NCI-H526 (cell line): ENCODE results near the gene P2RY6.
"Not testable (repeated sequence)": the region's sequence is repeated elsewhere in the genome, so short reads cannot be mapped to it uniquely, and the experiment has no call there.

Experiments used
- DNase-seq, 2 experiments: peaks; one replicate each; lab custom pipeline; 2025; lab: John Stamatoyannopoulos, UW

Gene P2RY6

DNA sequence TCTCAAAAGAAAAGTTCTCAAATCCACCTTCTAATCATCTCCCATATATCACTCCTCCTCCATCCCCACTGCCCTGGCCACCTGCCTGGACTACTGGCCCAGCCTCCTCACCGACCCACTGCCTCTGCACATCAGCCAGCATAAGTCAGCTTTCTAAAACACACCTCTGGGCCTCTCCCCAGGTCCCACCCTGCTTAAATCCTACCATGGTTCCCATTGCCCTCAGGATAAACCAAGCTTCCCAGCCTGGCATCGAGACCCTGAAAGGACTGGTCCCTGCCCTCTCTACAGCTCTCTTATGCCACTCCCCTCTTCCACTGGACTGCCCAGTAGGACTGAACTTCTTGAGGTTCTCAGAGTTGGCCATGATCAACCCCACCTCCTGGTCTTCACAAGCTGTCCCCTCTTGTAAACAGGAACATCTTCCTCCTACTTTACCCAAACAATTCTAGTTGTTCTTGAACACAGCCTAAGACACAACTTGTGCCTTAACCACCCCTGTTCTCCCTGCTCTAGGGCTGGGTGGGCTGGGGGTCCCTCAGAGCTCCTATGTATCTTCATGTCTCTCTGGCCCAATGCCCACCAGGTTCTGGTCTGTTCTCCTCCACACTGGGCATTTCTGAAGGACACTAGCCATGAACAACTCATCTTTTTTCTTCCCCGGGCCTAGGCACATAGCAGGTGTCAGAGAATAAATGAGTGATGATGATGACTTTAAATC, 12.6 kb upstream of the P2RY6 start:
- DNase-seq: no peak

DNA sequence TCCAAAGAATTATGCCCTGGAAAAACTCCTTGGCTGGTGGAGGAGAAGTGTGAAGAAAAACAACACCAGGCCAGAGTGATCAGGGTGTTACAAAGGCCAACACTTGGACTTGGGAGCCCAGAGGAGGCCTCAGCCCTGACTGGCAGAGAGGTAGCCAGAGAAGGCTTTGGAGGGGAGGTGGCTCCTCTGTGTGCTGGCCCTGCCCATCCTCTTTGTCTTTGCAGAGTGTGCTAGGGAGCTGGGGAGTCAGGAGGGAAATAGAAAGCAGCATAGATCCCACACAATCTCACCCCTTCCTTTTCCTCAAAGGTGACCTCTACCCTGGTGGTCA, 12.0 kb upstream of the P2RY6 start:
- no peak for DNase-seq

DNA sequence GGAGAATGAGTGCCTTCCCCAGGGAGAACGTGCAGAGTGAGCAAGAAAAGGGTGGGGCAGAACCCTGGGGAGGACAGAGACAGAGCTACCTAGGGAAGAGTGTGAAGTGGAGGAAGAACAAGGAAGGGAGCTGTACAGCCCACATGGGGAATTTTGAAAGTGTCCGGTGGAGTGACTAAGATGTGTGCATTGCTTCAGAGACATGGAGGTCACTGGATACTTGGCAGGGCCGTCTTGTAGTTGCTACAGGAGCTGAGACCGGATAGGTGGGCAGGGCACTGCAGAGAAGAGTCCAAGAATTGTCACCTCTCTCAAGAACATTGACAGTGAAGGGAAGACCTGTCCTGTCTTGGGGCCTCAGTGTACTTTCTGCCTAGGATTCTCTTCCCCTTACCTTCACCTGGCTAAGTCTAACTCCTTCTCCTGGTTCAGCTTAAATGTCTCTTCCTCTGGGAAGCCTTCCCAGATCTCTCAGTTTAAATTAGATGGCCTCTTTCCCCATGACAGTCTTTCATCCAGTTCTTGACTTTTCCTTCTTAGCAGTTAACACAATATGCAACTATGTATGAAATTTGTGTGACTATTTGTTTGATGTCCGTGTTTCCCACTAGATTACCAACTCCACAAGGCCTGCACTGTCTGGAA, 9.2 kb upstream of the P2RY6 start:
- DNase-seq: no peak

DNA sequence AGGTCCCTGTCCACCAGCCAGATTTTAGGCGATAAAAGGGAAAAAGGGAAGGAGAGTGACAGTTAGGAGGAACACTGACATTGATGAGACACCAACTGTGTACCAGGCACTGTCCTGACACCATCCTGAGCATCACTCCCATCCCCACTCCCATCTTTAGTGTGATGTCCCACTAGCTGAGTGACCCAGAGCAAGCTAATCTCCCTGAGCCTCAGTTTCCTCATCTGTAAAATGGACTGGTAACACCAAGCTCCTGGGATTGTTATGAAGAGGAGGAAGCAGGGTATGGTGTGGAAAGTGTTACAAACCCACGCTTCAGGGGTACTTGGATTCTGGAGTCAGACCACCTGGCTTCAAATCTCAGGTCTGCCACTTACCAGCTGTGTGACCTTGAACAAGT, 8.5 kb upstream of the P2RY6 start:
- DNase-seq: no peak

DNA sequence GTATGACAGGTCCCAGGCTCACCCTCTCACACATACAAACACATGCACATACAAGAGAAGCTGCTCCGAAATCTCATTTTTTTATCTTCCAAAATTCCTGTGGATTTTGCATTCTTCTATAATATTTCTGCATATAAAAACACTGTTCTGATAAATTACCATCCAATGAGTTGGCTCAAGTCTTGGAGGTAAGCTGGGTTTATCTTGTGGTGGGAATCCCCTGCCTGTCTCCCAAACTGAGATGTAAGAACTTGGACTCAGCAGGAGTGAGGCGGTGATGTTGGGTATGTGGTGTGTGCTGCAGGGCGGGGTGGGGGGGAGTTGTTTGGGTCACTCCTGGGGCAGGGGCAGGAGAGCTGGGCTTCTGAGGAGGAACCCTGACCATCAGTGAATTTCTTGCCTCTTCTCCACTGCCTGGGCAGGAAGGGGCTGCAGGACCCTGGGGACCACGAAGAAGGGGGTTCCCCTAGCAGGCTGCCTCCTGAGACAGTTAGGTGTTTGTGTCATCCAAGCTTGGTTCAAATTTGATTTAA, 6.8 kb upstream of the P2RY6 start:
- DNase-seq: no peak

DNA sequence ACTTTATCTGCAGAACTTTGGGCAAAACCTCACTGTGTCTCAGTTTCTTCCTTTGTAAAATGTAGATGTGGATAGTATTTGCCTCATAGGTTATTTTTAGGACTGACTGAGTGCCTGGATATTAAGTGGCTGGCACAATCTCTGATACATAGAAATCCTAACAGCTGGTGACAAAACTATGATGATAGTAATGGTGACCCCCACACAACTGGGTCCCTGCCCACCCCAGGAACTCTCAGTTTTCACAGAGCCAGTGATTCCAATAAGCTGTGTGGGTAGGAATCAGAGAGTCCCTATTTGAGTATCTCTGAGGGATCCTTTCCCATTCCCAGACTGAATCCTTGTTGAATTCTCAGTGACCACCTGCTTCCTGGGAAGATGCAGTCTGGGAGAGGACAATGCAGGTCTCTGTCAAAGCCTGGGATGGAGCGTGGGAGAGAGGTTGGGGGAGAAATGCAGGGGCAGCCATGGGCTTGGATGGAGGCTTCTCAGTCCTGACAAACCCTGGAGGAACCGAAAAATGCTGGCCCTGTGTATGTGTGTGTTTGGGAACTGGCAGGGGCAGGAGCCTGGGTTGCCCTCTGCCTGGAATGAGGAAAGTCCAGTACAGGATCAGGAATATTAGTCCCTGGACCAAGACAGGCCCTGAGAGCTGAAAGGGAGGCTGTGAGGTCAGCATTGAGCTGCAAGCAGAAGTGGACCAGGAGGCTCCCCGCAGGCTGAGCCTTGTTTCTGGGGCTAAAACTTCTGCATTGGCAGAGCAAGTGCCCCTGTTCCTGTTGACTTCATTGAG, 6.1 kb upstream of the P2RY6 start:
- no peak for DNase-seq

DNA sequence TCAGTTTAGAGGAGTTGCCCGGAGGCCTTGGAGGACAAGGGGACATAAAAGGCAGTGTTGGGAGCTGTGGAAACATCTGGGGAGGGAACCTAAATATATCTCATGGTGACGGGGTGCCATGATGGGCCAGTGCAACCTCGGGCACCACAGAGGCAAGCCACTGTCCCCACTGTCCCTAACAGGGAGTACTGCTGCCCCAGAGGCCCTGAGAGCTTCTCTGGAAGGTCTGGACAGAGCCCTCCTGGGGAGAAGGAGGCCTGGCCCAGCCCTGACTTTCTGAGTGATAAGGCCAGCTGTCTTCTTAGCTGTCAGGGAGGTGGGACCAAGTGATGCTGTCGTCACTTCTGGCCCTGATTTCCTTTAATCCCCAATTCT, 5.5 kb upstream of the P2RY6 start:
- no peak for DNase-seq

DNA sequence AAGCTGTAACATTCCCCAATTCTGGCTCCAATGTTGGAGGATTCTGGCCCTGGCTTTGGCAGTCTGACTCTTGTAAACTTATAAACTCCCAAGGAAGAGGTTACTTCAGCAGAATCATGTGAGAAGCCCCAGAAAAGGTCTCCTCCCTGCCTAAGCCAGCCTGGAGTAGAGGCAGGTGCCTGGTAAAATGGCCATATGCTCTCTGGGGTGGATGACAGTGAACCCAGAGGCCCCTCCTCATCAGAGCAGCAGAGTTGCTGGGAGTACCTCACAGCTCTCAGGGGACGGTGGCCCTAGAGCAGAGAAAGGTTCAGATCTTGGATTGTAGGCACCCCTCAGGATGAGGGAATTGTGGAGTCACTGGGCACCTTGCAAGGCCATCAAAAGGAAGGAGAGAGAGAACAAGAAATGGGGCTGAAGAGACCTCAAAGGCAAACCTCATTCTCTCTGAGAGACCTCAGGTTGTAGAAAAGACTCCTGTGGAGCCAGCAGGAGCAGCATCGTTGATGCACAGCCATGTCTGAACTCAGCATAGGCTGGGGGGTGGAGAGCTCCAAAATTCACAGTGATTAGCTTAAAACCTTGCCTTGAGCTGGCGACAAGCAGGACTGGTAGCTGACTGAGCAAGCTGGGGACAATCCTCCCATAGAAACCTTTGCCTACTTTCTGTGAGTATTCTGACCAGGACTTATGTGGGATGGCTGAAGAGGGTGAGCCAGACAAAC, 4.9 kb upstream of the P2RY6 start:
- DNase-seq: no peak

DNA sequence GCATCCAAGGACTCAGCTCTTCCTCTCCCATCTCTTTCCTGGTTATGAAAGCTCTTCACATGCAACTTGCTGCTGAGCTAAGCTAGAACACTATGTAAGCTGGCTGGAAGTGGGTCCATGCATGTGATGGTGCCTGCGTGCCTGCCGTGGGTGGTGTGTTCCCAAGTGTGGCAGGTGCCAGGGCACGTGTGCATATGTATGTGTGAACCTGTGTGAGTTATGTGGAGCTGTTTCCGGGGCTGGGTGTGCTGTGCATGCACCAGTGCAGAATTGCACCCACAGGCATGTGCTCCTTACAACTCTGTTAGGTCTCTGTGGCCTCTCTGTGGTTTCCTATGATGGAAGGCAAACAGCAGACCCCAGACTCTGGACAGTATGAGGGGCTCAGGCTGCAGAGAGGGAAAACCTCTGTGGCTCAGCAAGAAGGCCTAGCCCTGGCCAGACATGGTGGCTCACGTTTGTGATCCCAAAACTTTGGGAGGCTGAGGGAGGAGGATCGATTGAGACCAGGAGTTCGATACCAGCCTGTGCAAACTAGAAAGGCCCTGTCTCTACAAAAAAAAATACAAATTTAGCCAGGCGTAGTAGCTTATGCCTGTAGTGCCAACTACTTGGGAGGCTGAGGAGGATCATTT, 4.1 kb upstream of the P2RY6 start:
- no peak for DNase-seq

DNA sequence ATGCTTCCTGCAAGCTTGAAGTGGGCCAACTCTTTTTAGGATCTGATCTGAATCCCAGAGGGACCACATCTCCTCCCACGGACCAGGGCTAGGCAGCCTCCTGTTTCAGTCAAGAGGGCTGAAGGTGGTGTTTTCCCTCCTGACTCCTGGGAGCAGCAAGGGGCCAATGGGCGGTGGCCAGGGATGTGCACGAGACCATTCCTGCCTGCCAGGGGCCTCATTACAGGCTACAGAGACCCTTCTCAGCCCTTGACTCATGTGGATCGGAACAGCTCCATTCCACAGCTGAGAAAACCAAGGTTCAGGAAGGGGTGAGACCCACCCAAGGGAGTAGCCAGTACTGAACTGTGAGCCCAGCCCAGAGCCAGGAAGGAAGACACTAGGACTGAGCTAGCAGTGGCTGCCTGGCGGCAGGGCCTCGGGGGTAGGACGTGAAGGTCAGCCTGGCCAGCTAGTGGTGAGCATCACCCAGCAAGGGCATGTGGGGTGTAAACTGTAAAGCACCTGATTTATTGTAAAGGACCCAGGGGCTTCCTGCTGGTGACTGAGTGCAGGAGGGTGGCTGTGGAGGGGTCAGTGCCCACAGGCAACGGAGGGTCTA, 3.4 kb upstream of the P2RY6 start:
- no peak for DNase-seq

DNA sequence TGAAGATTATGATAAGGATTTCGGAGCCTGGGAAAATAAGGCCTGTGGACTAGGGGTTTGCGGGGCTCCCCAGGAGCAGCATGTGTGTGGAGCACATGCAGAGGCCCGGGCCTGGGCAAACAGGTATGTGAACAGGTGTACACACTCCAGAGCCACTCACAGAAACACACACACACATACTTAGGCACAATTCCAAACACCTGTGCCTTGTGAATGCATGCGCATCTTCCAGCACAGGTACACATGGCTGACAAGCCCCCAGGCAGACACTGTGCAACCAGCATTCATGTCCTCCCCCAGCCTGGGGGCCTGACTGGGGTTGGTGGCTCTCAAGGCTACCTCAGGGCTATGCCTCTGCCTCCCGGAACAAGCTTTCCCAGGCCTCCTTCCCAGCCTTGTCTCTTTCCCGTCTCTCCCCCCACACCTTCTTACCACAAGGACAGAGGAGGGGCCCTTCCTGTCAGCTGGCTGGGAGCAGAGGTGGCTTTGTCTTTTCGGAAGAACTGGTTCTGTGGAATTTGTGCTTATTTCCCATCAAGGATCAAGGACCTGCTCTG, 2.6 kb upstream of the P2RY6 start:
- DNase-seq: no peak

DNA sequence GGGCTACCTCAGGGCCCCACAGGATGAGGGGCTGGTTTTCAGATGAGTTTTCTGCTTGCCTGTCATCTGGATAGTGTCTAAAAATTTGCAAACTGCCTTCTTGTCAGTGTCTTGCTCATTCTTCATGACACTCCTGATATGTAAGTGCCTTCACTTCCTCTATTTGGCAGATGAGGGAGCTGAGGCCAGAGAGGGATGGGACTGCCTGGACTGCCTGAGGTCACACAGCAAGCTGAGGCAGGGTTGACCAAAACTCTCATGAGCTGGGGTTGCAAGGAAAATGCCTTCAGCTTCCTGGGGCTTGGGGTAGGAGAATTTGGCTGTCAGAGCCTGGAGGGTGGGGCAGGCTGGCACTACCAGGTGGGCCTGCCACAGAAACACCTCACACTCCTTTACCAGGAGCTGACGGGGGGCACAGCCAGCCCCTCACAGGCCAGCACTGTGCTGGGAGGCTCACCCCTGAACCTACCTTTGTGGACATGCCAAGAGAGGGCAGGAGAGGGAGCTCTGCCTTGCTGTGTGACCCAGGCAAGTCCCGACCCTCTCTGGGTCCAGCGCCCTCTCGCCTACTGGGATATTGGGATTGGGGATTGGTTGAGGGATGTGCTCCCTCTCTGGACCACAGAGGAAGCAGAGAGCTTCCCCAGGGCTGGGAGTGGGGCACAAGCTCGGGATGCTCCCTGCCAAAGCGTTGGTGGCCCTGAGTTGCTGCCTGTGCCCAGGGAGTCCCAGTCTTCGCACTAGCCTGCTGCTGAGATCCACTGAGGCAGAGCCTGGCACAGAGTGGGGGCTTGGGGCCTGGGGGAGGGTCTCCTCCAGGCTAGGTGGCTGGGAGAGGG, 1.9 kb upstream of the P2RY6 start:
- no peak for DNase-seq

DNA sequence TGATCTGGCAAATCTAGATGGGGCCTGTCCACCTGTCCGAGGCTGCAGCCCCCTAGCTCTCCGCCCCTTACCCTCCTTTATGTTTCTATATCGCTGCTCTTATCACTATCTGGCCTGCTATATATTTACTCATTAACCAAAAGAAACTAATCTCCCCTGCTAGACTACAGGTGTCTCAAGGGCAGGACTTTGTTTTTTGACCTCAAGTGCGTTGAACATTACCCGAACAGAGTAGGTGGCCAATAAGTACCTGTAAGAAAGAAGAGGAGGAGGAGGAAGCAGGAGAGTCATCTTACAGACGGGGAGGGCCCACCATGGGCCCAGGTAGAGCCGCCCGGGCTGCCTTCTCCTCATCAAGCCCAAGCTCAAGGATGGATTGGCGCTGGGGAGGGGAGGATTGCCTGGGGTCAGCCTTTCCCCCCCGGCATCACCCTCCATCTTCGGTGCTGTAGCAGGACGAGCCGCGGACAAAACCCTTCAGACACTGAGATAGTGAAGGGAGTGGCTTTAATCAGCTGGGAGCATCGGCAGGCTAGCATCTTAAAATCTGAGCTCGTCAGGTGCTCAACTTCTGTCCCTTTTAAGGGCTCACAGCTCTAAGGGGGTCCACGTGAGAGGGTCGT, 1.2 kb upstream of the P2RY6 start:
- no peak for DNase-seq

DNA sequence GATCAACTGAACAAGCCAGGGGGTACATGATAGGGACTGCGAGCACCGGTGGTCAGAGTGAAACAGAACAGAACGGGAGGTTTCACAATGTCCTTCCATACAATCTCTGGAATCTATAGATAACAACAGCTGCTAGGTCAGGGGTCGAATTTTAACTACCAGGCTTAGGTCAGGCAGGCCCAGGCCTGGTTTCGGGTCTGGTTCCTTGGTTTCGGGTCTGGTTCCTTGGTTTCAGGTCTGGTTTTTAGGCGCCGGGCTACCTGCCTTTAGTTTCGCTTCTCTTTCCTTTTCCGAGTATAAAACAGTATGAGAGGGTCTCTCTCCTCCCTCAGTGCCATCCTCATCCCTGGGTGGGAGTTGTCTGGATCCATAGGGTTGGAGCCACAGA, 666 bp upstream of the P2RY6 start:
- not testable (repeated sequence) for DNase-seq

DNA sequence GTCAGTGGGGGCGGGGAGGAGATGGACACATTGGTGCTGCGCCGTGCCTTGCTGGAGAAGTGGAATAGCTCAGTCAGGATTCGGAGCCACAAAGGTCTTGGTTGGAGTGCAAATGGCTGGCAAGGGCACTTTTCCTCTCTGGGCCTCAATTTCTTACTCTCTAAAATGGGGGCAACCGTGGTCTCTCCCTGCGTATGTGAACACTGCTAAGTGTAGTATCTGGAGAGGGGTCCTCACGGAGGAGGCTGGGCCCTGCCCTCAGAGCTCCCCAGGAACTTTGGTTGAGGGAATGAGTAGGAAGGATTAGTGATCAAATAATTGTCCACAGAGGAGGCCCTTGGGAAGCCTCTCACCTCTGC, 521 bp downstream of the P2RY6 start:
- no peak for DNase-seq

DNA sequence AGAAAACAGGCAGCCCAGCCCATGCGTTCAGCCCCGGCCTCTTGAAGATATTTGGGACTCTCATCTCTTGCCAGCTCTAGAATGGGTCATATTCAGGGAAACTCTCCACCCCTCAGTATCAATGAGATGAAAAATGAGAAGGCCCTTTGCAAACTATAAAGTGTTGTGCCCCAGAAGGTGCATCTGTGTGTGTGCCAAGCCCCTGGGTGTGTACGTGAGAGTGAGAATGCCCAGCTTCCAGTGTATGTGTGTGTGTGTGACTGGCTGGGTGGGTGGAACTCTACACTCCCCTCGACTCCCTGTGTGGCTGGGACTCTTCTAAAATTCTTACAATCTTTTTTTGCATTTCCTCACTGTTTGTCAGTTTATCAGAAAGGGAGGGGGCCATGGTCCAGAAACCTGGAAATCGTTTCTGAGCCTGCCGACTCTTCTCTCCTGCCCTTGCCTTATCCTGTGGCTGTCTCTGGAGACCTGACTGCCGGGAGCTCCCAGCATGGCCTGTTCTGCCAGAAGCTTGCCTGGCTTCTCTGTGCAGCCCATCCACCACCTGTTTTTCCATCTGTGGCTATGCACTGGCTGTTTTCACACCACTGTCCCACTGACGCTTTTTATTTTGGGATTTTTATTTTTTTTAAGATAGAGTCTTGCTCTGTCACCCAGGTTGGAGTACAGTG, 1.2 kb downstream of the P2RY6 start:
- DNase-seq: no peak

DNA sequence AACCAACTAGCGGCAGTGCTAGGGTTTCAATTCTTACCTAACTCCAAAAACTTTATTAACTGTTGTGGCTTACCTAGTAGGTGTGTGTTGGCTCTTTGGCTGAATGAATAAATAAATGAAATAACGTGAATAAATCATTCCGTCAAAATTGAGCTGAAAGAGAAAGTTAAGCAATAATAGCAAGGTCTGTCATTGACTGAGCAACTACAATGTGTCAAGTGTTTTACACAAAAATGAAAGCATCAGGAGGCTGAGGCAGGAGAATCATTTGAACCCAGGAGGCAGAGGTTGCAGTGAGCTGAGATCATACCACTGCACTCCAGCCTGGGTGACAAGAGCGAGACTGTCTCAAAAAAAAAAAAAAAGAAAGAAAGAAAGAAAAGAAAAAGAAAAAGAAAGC, 2.1 kb downstream of the P2RY6 start:
- not testable (repeated sequence) for DNase-seq

DNA sequence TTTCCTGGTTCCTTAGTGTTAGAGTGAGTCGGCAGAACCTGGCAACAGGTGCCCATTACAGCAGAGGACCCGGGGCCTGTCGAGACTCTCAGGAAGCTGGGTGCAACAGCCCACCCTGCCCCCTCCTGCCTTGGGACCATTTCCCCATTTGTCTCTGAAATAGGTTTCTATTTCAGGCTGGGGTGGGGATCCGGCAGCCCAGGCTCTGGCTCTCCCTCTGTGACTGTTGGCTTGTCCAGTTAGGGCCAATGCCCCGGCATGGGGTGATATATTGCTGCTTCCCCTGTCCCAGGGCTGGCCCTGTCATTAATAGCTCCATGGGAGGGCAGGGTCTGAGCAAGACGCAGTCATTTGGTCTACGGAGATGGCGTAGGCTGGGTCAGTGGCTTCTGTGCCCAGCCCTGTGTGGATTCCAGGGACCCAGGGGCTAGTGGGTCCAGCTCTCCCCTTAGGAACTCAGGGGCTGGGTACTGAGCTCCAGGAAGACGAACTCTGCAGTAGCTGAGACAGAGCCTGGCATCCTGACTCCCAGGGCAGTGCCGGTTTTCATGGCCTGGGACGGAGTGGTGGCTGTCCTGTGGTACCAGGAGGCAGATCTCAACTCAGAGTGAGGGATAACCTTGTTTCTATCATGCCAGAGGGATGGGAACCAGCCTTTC, 2.7 kb downstream of the P2RY6 start:
- DNase-seq: no peak

DNA sequence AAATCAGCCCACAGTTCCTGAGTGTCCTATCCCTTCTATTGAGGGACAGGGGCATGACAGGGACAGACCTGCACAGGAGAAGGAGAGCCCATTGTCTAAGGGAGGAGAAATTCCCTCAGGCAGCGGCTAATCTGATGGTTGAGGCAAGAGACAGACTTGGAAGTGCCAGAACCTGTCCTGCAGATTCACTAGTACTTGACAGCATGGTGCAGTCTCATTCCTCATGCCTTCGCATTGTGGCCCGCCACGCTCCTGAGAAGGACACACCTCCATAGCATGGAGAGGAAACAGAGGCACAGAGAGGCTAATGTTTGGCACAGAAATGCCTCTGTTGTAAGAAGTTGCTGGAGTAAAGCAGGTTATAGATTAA, 3.2 kb downstream of the P2RY6 start:
- DNase-seq: no peak
